GM18907 (cell line): Measurements from ENCODE around the gene PLCD1.
"Not testable (repeated sequence)": the region's sequence is repeated elsewhere in the genome, so short reads cannot be mapped to it uniquely, and the experiment has no call there.

Experiments
- ATAC-seq: cut with Tn5 transposase; IDR thresholded peaks from one replicate; pipeline ENCODE4 v1.9.1; 2021; ENCODE audit warnings: mild to moderate bottlenecking, moderate library complexity; ENCODE audit not compliant: unreplicated experiment

Gene PLCD1

DNA sequence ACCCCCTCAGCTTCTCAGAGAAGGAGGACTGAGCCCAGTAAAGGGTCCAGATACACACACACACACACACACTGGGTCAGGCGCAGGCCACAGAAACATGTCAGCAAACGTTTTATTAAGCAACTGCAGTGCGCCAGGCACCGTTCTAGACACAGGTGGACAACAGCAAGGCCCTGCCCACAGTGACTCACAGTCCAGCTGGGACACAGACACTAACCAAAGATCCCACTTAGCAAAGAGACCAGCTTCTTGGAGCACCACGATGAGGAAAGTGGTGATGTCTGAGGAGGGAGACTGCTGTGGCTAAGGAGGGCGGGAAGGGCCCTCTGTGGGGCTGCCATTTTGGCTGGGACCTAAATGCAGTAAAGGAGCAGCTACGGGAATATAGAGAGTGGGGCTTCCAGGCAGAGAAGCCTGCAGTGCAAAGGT, 41.7 kb downstream of the PLCD1 start:
- no peak for ATAC-seq

DNA sequence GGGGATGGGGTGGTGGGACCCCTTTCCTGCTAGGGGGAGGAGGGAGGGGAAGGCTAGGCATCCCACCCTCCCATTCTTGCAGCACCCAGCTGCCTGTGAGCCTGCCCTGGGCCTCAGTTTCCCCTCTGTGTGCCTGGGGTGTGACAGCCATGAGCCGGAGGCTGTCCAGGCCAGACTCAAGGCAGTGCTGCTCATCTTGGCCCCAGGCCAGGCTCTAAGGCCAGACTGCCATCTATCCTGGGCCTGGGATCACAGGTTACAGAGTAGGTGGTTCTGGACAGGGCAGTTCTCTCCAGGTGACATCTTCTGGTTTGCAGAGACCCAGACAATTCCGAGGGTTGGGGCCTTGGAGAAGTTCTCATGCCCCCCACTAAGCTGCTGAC, 42.1 kb downstream of the PLCD1 start:
- no peak for ATAC-seq

DNA sequence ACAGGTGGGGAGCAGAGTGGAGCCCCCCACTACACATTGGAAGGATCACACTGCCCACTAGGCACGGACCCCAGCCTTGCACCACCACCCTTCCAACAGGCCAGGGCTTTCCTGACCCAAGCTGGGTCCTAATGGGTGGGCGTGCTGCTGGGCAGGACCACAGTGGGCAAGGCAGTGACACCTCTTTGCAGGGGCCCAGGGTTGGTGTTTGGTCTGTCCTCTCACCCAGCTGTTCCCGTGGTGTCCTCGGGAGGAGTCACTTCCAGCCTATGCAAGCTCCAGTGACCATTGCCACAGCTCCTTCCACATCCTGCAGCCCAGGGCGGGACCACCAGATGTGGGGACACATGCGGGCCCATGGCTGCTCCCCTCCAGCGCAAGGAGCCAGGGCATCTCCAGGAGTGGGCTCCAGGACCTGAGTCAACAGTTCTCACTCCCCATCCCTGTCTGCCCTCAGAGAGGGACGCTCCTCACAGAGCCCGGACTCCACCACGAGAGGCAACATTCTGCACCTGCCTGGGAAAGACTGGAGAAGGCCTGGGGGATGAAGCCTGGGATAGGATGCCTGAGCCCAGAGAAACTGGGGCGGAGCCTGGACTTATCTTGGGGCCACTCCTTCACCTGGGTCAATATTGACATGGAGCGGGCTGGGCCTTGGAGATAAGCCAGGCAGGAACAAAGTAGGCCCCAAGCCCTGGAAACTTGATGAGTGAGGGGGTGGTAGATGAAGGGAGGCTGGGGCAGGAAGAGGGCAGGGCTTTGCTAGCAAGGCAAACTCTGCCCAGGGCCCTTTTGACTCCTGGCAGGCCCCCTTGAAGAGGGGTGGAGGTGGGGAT, 42.7 kb downstream of the PLCD1 start:
- ATAC-seq = no peak

- no peak for ATAC-seq
Measured at GRCh38 chr3:37985637-37986320, 43.7 kb downstream of the PLCD1 start.

DNA sequence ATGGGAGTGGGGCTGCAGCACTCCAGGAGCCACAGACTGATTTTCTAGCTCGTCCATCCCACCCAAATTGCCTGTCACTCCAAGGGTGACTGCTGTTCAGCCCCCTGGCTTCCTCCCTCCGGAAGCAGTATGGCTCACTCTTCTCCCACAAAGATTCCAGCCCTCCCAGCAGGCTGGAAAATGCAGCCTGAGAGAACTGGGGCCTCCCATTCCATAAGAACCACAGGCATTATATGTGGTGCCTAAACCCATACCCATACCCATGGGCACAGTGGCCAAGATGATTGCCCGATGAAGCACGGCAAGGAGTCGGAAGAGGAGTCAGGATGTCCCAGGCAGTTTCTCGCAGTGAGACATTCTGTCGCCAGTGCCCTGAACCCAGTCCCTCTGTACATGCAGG, 44.8 kb downstream of the PLCD1 start:
- no peak for ATAC-seq

DNA sequence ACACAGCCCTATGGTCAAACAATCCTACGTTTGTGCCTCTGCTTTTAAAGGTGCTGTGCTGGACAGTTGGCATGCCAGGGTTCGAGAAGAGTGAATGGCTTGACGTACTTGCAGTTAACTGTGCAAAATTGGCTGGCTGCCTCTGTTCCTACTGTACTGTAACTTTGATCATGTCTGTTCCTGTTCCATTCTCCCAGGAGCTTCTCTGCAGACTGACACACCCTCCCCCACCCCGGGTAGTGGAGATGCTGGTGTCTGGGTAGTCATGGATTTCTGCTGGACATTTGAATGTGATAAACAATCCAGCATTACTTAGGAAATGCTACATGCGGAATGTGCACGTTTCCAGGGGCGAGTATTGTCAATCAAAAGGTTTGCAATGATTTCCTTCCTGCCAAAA, 45.4 kb downstream of the PLCD1 start:
- ATAC-seq = no peak

DNA sequence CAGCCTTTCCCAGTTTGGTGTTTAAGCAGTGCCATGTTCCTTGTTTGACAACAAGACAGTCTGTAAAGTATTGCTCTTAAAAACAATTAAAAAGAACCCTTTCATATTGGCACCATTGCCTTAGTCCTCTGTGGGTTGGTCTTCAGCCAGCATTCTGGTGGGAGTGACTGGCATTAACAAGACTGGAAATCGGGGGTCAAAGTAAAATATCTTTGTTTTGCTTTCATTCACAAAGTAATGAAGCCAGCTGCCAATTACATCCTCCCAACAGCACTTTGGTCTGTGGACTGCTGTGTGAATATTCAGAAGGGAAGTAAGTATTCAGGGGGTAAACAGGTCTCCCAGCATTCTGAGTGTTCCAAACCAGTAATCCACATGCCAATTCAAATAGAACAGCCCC, 47.1 kb downstream of the PLCD1 start:
- ATAC-seq = no peak

DNA sequence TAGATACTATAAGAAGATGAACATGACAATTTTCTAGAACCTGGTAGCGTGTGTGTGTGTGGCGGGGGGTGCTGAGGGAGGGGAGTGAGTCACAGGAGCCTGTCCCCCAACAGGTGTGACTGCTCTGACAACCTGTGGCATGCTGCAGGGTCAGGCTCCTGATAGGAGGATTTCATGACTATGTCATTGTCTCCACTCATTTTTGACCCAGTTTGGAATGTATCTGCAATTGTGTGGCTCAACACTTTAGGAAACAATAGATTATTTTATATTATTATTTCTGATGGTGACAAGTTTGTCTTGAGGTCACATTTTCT, 48.1 kb downstream of the PLCD1 start:
- ATAC-seq = no peak

DNA sequence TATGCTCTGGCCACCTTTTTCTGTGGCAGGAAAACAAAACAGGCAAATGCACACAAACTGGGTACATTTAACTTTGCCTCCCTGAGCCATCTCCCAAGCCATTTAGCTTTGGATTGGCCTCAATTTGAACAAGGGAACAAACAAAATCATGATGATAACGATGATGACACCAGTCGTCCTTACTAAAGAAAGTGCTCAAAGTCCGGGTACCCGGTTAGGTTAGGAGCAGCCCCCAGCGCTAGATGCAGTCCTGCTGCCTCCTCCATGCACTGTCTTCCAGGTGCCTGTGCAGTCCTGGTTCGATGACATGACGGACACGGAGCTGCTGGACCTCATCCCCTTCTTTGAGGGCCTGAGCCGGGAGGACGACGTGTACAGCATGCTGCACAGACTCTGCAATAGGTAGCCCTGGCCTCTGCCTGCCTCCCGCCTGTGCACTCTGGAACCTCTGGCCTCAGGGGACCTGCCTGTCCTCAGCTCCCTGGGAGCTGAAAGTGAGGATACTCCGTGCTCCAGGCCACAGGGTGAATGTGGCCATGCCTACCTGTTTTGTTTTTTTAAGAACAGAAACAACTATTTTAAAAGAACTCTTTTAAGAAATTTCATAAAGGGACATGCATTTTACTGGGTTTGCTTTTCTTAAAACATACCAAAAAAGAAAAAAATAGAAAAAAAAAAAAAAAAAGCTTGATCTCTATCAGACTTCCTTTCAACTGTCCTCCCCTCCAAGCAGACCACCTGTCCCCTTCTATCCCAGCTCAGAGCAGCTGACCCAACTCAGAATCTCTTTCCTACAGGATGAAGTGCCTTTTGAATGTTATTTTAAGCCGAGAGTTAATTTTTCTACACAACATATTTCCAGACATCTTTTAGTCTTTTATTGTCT, 48.7 kb downstream of the PLCD1 start:
- ATAC-seq = no peak

DNA sequence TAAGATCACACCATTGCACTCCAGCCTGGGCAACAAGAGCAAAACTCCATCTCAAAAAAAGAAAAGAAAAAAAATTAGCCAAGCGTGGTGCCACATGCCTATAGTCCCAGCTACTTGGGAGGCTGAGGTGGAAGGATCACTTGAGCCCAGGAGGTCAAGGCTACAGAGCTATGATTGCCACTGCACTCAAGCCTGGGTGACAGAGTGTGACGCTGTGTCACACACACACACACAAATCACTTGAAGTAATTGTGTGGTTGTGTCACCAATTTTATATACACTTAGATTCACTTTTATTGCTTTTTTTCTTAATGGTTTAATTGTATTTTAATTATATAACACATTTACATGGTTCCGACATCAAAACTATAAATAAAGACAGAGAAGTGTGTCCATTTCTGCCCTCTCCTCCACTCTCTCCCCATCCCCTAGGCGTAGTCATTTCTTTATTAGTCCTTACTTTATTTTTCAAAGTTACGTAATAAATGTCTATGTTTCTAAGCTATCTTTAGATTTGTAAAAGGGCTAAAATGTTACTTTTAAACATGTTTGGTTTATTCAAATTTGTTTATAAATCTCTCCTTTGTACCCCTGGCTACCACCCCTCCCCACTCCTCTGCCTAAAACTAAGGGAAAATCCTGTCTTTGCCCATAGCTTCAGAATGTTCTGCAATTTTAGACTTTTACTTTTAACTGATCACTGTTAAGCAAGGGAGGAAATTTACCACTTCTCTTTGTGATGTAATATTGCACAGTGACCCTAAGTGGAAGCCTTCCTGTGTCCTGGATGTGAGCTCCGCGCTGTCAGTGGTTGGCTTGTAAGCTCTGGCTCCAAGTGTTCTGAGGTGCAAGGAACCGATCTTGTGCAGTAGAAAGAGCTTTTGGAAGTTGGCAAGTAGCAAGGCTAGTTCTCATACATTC, 49.6 kb downstream of the PLCD1 start:
- no peak for ATAC-seq

- ATAC-seq = peak; percentile 84
Measured at GRCh38 chr3:37974121-37975083, 55.0 kb downstream of the PLCD1 start.

GRCh38 chr3:37973246-37974054, 56.0 kb downstream of the PLCD1 start:
- no peak for ATAC-seq

DNA sequence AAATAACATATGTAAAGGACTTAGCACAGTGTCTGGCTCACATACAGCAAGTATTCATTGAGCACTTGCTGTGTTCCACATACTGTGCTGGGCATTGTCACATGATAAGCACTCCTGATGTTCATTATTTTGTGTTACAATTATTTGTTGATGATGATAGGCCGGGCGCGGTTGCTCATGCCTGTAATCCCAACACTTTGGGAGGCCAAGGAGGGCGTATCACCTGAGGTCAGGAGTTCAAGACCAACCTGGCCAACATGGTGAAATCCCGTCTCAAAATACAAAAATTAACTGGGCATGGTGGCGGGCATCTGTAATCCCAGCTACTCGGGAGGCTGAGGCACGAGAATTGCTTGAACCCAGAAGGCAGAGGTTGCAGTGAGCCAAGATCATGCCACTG, 57.4 kb downstream of the PLCD1 start:
- not testable (repeated sequence) for ATAC-seq

- ATAC-seq = no peak
Measured at GRCh38 chr3:37971467-37971866, 58.0 kb downstream of the PLCD1 start.

DNA sequence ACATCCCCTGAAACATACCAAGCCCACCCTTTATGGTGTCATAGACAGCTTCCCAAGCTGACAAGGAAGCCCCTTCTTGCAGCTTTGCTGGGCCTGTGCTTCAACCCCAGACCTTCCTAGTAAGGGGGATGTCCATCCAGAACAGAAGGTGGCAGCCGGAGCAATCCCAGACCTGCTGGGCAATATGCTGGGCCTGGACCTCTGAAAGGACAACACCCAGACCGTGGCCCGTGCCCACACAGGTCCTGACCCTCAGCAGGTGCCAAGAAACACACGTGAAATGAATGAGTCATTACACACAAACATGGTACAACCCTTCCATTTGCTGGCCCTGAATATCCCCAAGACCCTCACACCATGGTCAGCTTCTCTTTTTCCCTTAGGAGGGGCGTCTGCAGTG, 58.6 kb downstream of the PLCD1 start:
- no peak for ATAC-seq

DNA sequence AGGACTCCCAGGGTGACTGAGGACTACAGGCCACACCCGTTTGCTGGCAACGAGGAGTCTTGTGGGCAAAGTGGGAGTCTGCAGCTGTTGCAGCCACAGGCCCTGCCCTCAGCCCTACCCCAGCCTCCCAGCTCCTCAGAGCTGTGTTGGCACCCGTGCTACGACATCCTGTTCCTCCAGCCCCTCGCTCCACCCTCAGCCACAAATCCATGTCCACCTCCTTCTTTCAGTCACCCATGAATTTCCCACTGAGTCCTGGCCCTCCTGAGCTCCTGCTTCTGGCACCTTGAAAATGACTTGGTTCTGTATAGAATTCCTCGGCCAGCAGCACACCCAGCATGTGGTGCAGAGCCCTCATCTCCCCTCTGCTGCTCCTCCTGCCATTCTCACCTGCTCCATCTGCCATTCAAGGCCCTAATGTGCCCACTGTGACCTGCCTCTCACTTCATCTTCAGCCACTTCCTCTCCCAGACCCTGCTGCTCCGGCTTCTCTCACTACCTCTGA, 59.8 kb downstream of the PLCD1 start:
- no peak for ATAC-seq

DNA sequence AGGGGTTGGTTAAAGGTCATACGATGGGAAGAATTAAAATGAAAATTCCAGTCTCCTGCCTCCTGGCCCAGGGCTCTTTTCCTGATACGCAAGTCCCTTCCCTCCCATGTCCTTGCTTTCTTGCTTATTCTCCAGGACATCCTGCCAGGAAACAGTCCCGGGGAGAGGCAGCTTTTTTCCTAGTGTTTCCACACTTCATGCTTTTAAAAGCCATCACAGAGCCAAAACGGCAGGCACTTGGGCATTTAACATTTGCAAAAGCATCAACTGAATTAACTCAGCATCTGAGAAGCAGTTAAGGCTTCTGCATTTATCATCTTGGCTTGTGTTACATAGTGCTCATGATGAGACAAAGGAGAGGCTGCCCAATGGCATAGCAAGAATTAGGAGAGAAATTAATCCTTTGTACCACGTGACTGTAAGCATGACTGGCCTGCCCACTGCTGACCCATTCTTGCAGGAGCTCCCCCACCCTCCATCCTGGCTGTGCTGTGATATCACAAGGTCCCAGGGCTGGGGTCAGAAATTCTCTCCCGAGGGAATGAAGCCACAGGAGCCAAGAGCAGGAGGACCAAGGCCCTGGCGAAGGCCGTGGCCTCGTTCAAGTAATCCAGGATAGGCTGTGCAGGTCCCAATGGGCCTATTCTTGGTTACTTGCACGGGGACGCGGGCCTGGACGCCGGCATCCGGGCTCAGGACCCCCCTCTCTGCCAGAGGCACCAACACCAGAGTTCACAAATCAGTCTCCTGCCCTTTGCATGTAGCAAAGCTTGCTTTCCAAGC, 60.4 kb downstream of the PLCD1 start:
- no peak for ATAC-seq

DNA sequence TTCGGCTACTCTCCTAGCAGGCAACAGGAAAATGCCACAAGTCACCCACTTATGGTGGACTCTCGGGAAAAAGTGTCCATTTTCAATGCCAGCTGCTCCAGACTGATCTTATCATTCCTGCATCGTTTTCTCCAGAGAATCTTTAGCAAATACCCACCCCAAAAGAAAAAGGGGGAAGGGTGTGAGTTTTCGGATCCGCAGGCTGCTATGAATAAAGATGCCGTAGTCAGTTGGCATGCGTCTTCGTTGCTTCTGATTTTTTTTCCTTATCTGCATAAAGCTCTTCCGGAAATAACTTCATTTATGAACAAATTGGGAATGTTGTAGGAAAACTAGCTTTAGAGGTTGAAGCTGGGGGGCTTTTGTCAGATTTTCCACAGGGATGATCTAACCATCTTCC, 61.2 kb downstream of the PLCD1 start:
- no peak for ATAC-seq
